Measurements from ENCODE around the gene CLIC6. TPM values are rescaled to one million over a fixed set of nuclear protein-coding genes. Genes with fewer than 3 reads are reported as not detected.

CLIC6 gene
- polyA plus RNA-seq, 4 donors = 1.7 to 4.2 (median 2.1) TPM

GRCh38 chr21:34761758-34762330, 93.0 kb downstream of the CLIC6 start:
- no peak for DNase-seq (ENCODE audit: low read depth in 4 of 4, low spot score in 2 of 4)

GRCh38 chr21:34762786-34763185, 94.0 kb downstream of the CLIC6 start:
- no peak for DNase-seq (ENCODE audit: low read depth in 4 of 4, low spot score in 2 of 4)

GRCh38 chr21:34764715-34765284, 96.0 kb downstream of the CLIC6 start:
- no peak for DNase-seq (ENCODE audit: low read depth in 4 of 4, low spot score in 2 of 4)

- no peak for DNase-seq (ENCODE audit: low read depth in 4 of 4, low spot score in 2 of 4)
Measured at GRCh38 chr21:34765619-34766018, 96.8 kb downstream of the CLIC6 start.

- DNase-seq (ENCODE audit: low read depth in 4 of 4, low spot score in 2 of 4) = no peak
Measured at GRCh38 chr21:34766862-34767261, 98.1 kb downstream of the CLIC6 start.

Other genes starting within 250 kb of the CLIC6 start
- gene SMIM34, start 245.0 kb upstream of the CLIC6 start, polyA plus RNA-seq (ENCODE audit: insufficient read length in 4 of 4) = under 1 TPM in 3 of 4 donors, not detected in 1; 0.14 to 0.85 (median 0.60) TPM
- 1 to 10 TPM in 1 of 4 donors, under 1 TPM in 3; 0.22 to 1.3 (median 0.48) TPM for gene KCNE1, start 156.8 kb upstream of the CLIC6 start, polyA plus RNA-seq (ENCODE audit: insufficient read length in 4 of 4)
- gene RCAN1, start 53.9 kb upstream of the CLIC6 start, polyA plus RNA-seq (ENCODE audit: insufficient read length in 4 of 4) = 10 to 100 TPM; 30.5 to 39.2 (median 34.2) TPM